K562 (cell line): ENCODE measurements around the gene YBX1. TPM values are rescaled to one million over a fixed set of nuclear protein-coding genes. Genes with fewer than 3 reads are reported as not detected.

Source experiments
- ELF1 ChIP-seq: fragments of 200-800 bp; sonication (Bioruptor generic); IDR thresholded peaks from 2 replicates; pipeline ENCODE4 v1.6.1; 2016; ENCODE audit warnings: missing genetic modification characterization, missing compliant biosample characterization
- GATAD2A ChIP-seq: fragments of 450-650 bp; IDR thresholded peaks from 2 replicates; pipeline ENCODE4 v1.6.1; 2017
- GATAD2B ChIP-seq: fragments of 450-650 bp; IDR thresholded peaks from 2 replicates; pipeline ENCODE4 v1.6.1; 2017; ENCODE audit warnings: mild to moderate bottlenecking, borderline replicate concordance
- PRPF4 ChIP-seq: fragments of 200-400 bp; formaldehyde crosslinking; IDR thresholded peaks from one replicate; pipeline ENCODE4 v1.6.1; 2017; ENCODE audit warnings: low read length, low read depth, mild to moderate bottlenecking; ENCODE audit not compliant: insufficient read depth, poor library complexity, severe bottlenecking
- RBFOX2 ChIP-seq: fragments of 200-400 bp; formaldehyde crosslinking; IDR thresholded peaks from 2 replicates; pipeline ENCODE4 v1.6.1; 2017; ENCODE audit warnings: low read depth, mild to moderate bottlenecking, low read length, moderate library complexity
- SRF ChIP-seq, 2 experiments: fragments of 250-450, 450-650 bp in 1 of 2; sonication (Bioruptor Pico) in 1 of 2; sonication (generic) in 1 of 2; formaldehyde crosslinking; IDR thresholded peaks; 2 replicates each; pipeline versions ENCODE4 v1.5.0 to v1.5.1; 2020 to 2022; ENCODE audit warnings: mild to moderate bottlenecking in 1 of 2, missing genetic modification reagents in 1 of 2
- STAT5B ChIP-seq: fragments of 250-450 bp; sonication (Bioruptor Pico); IDR thresholded peaks from 2 replicates; pipeline ENCODE4 v1.8.0; 2021; ENCODE audit warnings: mild to moderate bottlenecking, inconsistent platforms
- TCF7L2 ChIP-seq: fragments of 150-350 bp; IDR thresholded peaks from 2 replicates; pipeline ENCODE4 v1.6.1; 2016; ENCODE audit warnings: low read depth, mild to moderate bottlenecking, low read length, moderate library complexity
- ZNF224 ChIP-seq: sonication (generic); formaldehyde crosslinking; IDR thresholded peaks from 2 replicates; pipeline ENCODE4 v1.8.0; 2022; ENCODE audit warnings: mild to moderate bottlenecking, missing genetic modification reagents
- ZNF232 ChIP-seq: sonication (generic); formaldehyde crosslinking; IDR thresholded peaks from 2 replicates; pipeline ENCODE4 v1.8.0; 2022; ENCODE audit warnings: mild to moderate bottlenecking, missing genetic modification reagents
- ZNF384 ChIP-seq: IDR thresholded peaks from 2 replicates; pipeline ENCODE4 v1.6.1; 2012; ENCODE audit warnings: low read depth, low read length, improper control_type of control experiment
- ZNF583 ChIP-seq: fragments of 250-450 bp; sonication (Bioruptor Pico); IDR thresholded peaks from 2 replicates; pipeline ENCODE4 v1.4.0; 2020
- polyA plus RNA-seq, 8 experiments: library from polyadenylated mRNA; depleted of rRNA in 4 of 8; stranded (reverse) in 5 of 8; unstranded in 3 of 8; fragments of >200 nt; fragmentation: Nextera tagmentation in 2 of 8; fragmentation: Illumina TruSeq in 1 of 8; extraction: Ambion mirVana in 2 of 8; extraction: Trizol in 1 of 8; gene quantifications; 2 replicates each; pipeline versions ENCODE4 v1.2.1 to v1.2.3, GENCODE V29; 2011 to 2014; ENCODE audit warnings: inconsistent platforms in 1 of 8, missing spikeins in 1 of 8
- total RNA-seq, 7 experiments: library from RNA; depleted of rRNA in 6 of 7; stranded (reverse); fragments of >200 nt in 6 of 7; fragmentation: Illumina TruSeq in 2 of 7; extraction: Trizol in 2 of 7; gene quantifications; 2 replicates each; pipeline versions ENCODE4 v1.2.1 to v1.2.3, GENCODE V29; 2011 to 2021; ENCODE audit warnings: low replicate concordance in 1 of 7
- TF ChIP-seq, protein P1 (sequence below): fragments of 250-450 bp; sonication (Bioruptor Pico); IDR thresholded peaks from 2 replicates; pipeline ENCODE4 v1.9.0; 2021; ENCODE audit warnings: mild to moderate bottlenecking, inconsistent platforms
- TF ChIP-seq, protein P2 (sequence below): conservative IDR thresholded peaks from 2 replicates; pipeline ENCODE4 v1.6.1; 2011; ENCODE audit warnings: low read depth, mild to moderate bottlenecking, low read length; ENCODE audit not compliant: control insufficient read depth
- TF ChIP-seq, protein P3 (sequence below): sonication (generic); IDR thresholded peaks from 2 replicates; pipeline ENCODE4 v1.6.1; 2016
- TF ChIP-seq, protein P4 (sequence below): fragments of 450-650 bp; formaldehyde crosslinking; IDR thresholded peaks from 2 replicates; pipeline ENCODE4 v1.4.0; 2022; ENCODE audit warnings: mild to moderate bottlenecking, moderate library complexity
- TF ChIP-seq, protein P5 (sequence below): fragments of 250-450 bp; sonication (Bioruptor Pico); IDR thresholded peaks from 2 replicates; pipeline ENCODE4 v1.5.0; 2020; ENCODE audit warnings: mild to moderate bottlenecking
- TF ChIP-seq, protein P6 (sequence below): fragments of 450-650 bp; IDR thresholded peaks from 2 replicates; pipeline ENCODE4 v1.7.0; 2016; ENCODE audit warnings: borderline replicate concordance

The YBX1 gene
- total and polyA plus RNA-seq, 9 of the 15 experiments (the other 6 are each of a cell fraction or from before 2014, with no cell fraction given), result 363 to 1,955 (median 1,216) TPM

DNA sequence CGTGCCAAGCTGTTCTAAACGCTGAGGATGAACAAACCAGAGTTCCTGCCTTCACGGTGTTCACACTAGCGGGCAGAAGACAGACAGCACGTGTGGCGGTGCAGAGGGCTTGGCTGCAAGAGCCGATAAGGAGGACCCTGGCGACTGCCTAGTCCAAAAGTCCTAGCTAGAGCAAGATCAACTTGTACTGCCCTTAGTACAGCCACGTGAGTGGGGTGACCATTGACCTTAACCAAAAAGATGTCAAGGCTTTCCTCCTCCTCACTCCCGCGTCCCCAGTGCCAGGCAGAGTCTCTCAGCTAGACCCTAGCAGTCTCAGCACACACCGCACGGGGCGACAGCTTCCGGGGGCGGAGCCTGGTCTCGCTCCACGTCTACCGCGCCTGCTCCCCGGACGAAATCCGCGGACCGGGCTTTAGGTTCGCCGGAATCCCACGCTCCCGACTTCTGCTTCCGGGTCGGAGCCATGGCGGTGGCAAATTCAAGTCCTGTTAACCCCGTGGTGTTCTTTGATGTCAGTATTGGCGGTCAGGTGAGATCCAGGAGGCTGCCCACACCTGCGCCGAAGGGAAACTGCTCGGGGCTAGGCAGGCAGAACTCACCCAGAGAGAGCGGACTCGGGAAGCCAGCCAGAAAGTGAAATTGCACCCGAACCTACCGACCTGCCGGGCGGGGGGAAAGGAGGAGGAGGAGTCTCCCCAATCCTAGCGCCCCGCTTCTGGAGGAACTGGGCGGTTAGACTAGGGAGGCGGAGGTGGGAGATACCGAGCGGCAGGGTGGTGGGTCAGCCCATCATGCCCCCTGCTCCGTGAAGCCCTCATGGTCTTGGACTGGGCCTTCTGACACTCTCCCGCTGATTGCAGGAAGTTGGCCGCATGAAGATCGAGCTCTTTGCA lies 24.0 kb upstream of the YBX1 start, which contains the start of gene PPIH (continued):
- TF ChIP-seq, protein P1, sequence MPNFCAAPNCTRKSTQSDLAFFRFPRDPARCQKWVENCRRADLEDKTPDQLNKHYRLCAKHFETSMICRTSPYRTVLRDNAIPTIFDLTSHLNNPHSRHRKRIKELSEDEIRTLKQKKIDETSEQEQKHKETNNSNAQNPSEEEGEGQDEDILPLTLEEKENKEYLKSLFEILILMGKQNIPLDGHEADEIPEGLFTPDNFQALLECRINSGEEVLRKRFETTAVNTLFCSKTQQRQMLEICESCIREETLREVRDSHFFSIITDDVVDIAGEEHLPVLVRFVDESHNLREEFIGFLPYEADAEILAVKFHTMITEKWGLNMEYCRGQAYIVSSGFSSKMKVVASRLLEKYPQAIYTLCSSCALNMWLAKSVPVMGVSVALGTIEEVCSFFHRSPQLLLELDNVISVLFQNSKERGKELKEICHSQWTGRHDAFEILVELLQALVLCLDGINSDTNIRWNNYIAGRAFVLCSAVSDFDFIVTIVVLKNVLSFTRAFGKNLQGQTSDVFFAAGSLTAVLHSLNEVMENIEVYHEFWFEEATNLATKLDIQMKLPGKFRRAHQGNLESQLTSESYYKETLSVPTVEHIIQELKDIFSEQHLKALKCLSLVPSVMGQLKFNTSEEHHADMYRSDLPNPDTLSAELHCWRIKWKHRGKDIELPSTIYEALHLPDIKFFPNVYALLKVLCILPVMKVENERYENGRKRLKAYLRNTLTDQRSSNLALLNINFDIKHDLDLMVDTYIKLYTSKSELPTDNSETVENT (CRISPR knock-in tag), result no peak
- TF ChIP-seq ZNF583 (CRISPR knock-in tag), result peak; percentile 26; the same call in 1 of the 2 replicates
- TF ChIP-seq, protein P2, sequence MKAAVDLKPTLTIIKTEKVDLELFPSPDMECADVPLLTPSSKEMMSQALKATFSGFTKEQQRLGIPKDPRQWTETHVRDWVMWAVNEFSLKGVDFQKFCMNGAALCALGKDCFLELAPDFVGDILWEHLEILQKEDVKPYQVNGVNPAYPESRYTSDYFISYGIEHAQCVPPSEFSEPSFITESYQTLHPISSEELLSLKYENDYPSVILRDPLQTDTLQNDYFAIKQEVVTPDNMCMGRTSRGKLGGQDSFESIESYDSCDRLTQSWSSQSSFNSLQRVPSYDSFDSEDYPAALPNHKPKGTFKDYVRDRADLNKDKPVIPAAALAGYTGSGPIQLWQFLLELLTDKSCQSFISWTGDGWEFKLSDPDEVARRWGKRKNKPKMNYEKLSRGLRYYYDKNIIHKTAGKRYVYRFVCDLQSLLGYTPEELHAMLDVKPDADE, result peak; percentile 71
- no peak for TF ChIP-seq PRPF4
- no peak for TF ChIP-seq GATAD2A
- TF ChIP-seq ZNF224 (CRISPR knock-in tag), result no peak
- no peak for TF ChIP-seq TCF7L2
- TF ChIP-seq ZNF384, result peak; percentile 37; the same call in 1 of the 2 replicates
- TF ChIP-seq ZNF232 (CRISPR knock-in tag), result no peak; the same call in 1 of the 2 replicates
- TF ChIP-seq, protein P3, sequence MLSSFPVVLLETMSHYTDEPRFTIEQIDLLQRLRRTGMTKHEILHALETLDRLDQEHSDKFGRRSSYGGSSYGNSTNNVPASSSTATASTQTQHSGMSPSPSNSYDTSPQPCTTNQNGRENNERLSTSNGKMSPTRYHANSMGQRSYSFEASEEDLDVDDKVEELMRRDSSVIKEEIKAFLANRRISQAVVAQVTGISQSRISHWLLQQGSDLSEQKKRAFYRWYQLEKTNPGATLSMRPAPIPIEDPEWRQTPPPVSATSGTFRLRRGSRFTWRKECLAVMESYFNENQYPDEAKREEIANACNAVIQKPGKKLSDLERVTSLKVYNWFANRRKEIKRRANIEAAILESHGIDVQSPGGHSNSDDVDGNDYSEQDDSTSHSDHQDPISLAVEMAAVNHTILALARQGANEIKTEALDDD, result peak; percentile 65; the same call in 1 of the 2 replicates
- no peak for TF ChIP-seq GATAD2B
- TF ChIP-seq, protein P4, sequence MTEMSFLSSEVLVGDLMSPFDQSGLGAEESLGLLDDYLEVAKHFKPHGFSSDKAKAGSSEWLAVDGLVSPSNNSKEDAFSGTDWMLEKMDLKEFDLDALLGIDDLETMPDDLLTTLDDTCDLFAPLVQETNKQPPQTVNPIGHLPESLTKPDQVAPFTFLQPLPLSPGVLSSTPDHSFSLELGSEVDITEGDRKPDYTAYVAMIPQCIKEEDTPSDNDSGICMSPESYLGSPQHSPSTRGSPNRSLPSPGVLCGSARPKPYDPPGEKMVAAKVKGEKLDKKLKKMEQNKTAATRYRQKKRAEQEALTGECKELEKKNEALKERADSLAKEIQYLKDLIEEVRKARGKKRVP (CRISPR knock-in tag), result no peak
- TF ChIP-seq STAT5B (CRISPR knock-in tag), result no peak
- TF ChIP-seq, protein P5, sequence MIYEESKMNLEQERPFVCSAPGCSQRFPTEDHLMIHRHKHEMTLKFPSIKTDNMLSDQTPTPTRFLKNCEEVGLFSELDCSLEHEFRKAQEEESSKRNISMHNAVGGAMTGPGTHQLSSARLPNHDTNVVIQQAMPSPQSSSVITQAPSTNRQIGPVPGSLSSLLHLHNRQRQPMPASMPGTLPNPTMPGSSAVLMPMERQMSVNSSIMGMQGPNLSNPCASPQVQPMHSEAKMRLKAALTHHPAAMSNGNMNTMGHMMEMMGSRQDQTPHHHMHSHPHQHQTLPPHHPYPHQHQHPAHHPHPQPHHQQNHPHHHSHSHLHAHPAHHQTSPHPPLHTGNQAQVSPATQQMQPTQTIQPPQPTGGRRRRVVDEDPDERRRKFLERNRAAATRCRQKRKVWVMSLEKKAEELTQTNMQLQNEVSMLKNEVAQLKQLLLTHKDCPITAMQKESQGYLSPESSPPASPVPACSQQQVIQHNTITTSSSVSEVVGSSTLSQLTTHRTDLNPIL (CRISPR knock-in tag), result no peak
- peak; percentile 94 for TF ChIP-seq ELF1 (tag)
- TF ChIP-seq, protein P6, sequence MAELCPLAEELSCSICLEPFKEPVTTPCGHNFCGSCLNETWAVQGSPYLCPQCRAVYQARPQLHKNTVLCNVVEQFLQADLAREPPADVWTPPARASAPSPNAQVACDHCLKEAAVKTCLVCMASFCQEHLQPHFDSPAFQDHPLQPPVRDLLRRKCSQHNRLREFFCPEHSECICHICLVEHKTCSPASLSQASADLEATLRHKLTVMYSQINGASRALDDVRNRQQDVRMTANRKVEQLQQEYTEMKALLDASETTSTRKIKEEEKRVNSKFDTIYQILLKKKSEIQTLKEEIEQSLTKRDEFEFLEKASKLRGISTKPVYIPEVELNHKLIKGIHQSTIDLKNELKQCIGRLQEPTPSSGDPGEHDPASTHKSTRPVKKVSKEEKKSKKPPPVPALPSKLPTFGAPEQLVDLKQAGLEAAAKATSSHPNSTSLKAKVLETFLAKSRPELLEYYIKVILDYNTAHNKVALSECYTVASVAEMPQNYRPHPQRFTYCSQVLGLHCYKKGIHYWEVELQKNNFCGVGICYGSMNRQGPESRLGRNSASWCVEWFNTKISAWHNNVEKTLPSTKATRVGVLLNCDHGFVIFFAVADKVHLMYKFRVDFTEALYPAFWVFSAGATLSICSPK, result no peak
- peak; percentile 98 for TF ChIP-seq RBFOX2
- TF ChIP-seq SRF (CRISPR knock-in tag; IDR thresholded peaks at IDR 0.05), result peak in 1 of 2 experiments; percentile 72; a peak in 2 of 4 replicates
